HG03103 (cell line): ENCODE measurements around the gene GCNT4.

Source experiments
- ATAC-seq: cut with Tn5 transposase; IDR thresholded peaks from one replicate; pipeline ENCODE4 v1.9.1; 2021; ENCODE audit warnings: low read depth; ENCODE audit not compliant: unreplicated experiment

The GCNT4 gene

DNA sequence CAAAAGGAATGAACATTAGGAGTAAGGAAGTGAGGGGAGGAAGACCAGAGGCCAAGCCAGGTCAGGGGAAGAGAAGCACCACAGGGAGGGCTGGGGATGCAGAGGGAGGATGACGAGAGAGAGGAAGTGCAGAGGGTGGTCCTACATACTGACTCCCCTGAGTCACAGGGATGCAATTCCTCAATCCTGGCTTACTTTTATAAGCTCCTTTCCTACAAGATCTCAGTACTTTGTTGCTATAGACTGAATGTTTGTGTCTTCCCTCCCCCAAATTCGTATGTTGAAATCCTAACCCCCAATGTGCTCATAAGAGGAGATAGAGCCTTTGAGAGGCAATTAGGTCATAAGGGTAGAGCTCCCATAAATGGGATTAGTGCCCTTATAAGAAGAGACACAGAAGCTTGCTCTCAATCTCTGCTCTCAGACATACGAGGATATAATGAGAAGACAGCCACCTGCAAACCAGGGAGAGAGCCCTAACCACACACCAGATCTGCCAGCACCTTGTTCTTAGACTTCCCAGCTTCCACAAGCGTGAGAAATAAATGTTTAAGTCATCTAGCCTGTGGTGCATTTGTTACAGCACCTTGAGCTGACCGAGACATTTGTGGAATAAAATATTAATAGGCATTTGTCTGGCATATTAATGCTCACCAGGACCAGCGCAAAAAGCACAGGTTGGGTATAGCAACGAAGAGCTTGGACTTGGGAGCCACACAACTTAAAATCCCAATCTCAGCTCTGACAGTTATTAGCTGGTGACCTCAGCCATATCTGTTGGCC lies 33.4 kb downstream of the GCNT4 start:
- ATAC-seq: no peak

DNA sequence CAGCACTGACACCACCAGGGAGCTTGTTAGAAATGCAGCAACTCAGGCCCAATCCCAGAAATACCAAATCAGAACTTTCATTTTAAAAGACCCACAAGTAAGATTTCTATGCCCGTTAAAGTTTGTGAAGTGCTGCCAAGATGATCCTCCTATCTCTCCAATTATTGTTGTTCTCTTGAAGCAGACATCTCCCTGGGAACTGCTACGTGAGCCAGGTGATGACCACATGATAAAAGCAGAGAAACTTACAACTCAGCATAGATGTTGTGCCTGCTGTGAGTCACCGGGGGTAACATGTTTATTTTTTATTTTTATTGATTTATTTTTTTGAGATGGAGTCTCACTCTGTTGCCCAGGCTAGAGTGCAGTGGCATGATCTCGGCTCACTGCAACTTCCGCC lies 34.4 kb downstream of the GCNT4 start:
- no peak for ATAC-seq

DNA sequence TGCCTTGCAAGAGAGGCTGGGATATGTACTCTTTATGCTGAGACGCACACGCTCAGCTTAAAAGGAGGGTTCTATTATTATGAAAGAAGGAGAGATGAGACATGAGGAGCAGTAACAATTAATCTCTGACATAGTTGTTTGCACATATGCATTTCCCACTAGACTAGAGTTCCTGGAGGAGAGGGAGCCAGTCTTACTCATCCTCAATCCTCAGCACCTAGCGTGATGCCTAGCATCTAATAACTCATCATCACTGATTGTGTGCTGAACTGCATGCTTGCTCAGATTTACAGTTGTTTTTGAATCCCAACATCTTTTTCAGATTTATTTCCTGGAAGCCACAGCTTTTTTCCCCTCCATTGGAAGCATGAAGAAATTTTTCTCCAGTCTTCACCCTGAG lies 35.5 kb downstream of the GCNT4 start:
- ATAC-seq: no peak

DNA sequence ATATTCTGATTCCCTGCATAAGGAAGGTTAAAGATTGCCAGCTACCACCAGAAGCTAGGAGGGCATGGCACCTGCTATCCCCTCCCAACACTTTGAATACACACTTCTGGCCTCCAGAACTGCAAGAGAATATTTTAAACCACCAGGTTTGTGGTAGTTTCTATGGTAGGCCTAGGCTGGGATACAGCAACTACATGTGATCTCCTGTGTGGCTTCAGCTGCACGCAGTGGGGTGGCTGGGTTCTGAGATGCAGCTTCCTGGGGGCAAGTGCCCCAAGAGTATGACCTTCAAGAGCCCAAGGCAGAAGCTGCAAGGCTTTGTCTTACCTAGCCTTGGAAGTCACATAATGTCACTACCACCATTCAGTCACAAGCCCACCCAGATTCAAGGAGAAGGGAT lies 39.6 kb downstream of the GCNT4 start:
- no peak for ATAC-seq

DNA sequence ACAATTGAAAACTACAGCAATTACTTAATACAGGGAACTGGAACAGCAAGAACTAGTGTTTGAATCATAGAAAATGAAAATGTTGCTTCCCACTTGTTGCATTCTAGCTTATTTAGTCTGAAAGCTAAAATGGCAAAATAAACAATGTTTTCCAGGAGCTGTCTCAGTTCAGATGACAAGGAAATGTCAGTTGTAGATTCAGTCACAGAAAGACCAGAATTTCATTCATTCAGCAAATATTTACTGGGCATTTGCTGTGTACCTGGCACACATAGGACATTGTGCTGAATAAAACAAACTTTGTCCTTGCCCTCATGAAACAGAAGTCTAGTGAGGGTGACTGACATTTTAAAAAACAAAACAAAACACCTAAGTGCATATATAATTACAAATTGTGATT lies 41.5 kb downstream of the GCNT4 start:
- ATAC-seq: no peak

DNA sequence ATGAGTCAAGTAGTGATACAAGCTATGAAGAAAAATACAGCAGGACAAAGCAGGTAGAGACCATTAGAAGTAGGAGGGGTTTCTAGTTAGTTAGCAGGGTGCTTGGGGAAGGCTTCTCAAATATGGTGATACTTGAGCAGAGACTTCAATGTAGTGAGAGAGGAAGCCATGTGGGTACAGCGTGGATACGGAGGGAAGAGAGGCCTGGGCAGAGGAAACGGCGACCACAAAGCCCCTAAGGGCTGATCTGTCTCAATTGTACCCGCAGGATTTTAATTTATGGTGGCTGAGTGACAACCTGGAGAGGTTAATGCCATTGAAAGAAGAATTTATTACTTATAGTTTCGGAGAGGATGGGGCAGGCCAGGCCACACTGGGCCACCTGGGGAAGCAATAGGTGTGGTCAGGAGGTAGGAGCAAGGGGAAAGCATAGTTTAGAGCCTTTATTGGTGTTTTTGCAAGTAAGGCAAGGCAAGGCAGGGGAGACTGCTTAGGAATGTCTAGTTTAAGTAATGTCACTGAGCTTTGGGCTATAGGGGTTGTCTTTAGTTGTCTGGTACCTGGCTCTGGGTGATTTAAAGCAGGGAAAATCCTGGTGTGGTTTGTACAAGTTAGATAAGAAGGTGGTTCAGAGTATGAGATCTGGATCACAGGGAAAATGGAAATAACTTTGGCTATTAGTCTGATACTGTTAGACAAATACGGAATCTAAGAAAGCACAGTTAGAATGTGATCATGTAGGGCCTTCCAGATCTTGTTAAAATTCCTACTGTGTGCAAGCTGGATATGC lies 42.6 kb downstream of the GCNT4 start:
- no peak for ATAC-seq

DNA sequence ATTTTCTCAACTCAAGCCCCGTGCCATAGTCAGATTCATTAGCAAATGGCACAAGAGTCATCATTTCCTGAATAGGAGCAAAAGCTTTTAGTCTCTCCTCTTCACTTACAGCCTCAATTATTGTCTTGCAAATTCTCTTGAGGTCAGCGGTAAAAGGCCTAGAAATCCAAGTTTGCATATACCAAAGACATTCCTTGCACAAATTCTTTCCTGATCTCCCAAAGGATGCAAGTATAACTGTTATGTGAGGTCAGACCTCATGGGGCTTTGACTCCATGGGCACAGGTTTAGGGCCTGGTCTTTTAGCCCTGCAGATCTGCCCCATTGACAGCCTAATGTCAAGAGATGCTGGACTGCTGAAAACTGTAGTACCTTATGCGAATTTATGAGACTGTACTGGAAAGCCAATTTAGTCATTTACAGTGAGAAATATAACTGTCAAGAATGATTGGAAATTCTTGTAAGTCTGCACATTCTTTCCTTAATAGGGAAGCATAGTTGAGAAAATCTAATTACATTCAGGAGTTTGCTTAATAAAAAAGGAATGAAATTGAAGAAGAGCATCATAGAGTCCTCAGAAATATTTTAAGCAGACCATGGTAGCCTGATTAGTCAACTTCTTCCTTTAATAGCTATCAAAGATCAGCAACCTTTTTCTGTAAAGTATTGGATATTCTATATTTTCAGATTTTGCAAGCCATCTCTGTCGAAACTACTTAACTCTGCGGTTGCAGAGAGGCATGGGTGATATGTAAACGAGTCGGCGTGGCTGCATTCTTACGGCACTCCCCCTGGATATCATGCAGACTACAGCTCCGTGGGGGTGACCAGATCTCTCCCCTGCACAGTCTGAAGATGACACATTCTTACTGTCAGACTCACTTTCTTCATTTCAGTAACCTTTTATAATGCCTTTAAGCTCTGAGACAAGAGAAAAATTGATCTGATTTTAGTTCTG lies 45.2 kb downstream of the GCNT4 start:
- ATAC-seq: no peak

DNA sequence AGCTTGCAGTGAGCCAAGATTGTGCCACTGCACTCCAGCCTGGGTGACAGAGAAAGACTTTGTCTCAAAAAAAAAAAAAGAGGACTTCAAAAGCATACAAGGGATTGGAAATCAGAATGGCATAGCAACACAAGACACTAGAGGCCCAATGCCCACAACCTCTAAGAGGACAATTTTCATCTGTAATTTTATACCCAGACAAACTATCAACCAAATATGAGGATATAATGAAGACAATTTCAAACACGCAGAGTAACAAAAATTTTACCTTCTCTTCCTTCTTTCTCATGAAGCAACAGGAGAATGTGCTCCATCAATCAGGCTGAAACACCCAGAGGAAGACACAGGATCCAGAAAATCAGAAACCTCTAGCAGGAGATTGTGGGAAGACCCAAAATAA lies 46.8 kb downstream of the GCNT4 start:
- ATAC-seq: no peak
